Activated CD8-positive, alpha-beta memory T cell treated with anti-CD3 and anti-CD28 coated beads for 36 hours (primary cell): Measurements from ENCODE around the gene IGF2BP2. TPM values are rescaled to one million over a fixed set of nuclear protein-coding genes. Genes with fewer than 3 reads are reported as not detected.
"Not testable (repeated sequence)": the region's sequence is repeated elsewhere in the genome, so short reads cannot be mapped to it uniquely, and the experiment has no call there.

Experiments used
- CTCF ChIA-PET: fragments of 350-600 bp; sonication (Branson Sonifier 250); formaldehyde crosslinking; loops from one replicate; lab custom pipeline; 2021; ENCODE audit warnings: antibody characterized with exemption; lab: Charles Lee
- POLR2A ChIA-PET: fragments of 350-600 bp; sonication (Branson Sonifier 250); formaldehyde crosslinking; loops from one replicate; lab custom pipeline; 2021; ENCODE audit warnings: antibody characterized with exemption; lab: Charles Lee
- total RNA-seq, 2 experiments: library from RNA; stranded (reverse); gene quantifications; one replicate each; pipeline ENCODE4 v1.2.3, GENCODE V29; 2021

IGF2BP2 gene
- under 1 TPM; 0.32 to 0.65 TPM for total RNA-seq

DNA sequence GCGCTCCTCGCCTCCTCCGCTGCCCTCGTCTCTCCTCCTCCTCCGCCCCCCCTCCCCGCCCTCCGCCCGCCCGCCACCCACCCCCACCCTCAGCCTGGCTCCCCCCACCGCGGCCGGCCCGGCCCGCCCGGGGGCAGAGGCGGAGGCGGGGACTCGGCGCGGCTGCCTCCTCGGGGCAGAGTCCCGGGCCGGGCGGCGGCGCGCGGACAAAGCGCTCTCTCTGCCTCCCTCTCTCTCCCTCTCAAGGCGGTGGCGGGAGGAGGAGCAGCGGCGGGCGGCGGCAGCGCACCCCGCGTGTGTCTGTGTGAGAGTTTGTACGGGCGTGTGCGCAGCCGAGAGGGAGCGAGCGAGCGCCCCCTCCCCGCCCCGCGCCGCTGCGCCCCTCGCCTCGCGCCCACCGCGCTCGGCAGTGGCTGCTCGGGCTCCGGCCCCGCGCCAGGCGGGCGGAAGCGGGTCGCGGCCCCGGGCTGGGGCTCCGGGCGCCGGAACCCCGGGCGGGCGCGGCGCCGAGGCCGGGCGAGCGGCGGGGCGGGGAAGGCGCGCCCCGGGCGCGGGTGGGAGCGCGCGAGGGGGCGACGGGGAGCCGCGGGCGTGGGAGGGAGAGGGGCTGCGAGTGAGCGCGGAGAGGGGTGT lies at the start of gene IGF2BP2:
Gene IGF2BP2 (minus strand): TSS at position 37 of the 633 bp plus-strand sequence. CDS start 82 bp downstream, outside the sequence.
- CTCF ChIA-PET, result no interaction called here
- POLR2A ChIA-PET, result no interaction called here

GRCh38 chr3:185874119-185874518 lies 49.3 kb upstream of the IGF2BP2 start:
- ChIA-PET POLR2A (no interaction called here), CTCF (no interaction called here)

GRCh38 chr3:185867650-185868049 lies 42.8 kb upstream of the IGF2BP2 start:
- CTCF ChIA-PET, result interaction anchor here (0.7 kb wide), 1 partner anchor 80 kb away, joined by 3 read pairs; no protein-coding TSS in a partner anchor
- POLR2A ChIA-PET, result no interaction called here

GRCh38 chr3:185866995-185867394 lies 42.2 kb upstream of the IGF2BP2 start:
- POLR2A ChIA-PET, result no interaction called here
- CTCF ChIA-PET, result interaction anchor here (0.7 kb wide), 1 partner anchor 79 kb away, joined by 3 read pairs; no protein-coding TSS in a partner anchor

DNA sequence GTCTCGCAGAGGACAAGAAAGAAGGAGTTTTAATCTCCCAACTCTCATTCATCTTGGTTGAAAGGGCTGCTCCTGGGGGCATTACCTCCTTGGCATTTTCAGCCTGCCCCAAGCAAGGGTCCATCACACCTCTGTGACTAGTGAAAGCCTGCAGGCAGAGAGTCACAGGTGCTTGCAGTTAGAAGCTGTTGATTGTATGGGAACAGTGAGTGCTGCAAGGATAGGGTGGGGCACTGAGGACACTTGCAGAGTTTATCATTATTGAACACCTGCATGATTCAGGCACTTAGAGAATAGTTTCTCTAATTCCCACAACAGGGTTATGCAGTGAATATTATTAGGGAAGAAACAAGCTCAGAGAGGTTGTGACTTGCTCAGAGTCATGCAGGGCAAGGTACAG lies 41.7 kb upstream of the IGF2BP2 start:
- ChIA-PET POLR2A (no interaction called here), CTCF (no interaction called here)

DNA sequence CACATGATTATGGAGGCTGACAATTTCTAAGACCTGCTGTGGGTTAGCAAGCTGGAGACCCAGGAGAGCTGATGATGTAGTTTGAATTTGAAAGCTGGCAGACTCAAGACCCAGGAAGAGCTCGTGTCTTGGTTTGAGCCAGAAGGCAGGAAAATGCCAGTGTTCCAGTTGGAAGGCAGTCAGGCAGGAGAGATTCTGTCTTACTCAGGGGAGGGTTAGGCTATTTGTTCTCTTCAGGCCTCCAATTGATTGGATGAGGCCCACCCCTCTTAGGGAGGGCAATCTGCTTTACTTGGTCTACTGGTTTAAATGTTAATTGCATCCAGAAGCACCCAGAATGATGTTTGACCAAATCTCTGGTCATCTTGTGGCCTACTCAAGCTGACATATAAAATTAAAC lies 40.4 kb upstream of the IGF2BP2 start:
- POLR2A ChIA-PET, result no interaction called here
- CTCF ChIA-PET, result interaction anchor here (0.7 kb wide), 1 partner anchor 212 kb away, joined by 4 read pairs; no protein-coding TSS in a partner anchor

- ChIA-PET CTCF (no interaction called here), POLR2A (no interaction called here)
These were observed 39.9 kb upstream of the IGF2BP2 start for GRCh38 chr3:185864767-185865166.

DNA sequence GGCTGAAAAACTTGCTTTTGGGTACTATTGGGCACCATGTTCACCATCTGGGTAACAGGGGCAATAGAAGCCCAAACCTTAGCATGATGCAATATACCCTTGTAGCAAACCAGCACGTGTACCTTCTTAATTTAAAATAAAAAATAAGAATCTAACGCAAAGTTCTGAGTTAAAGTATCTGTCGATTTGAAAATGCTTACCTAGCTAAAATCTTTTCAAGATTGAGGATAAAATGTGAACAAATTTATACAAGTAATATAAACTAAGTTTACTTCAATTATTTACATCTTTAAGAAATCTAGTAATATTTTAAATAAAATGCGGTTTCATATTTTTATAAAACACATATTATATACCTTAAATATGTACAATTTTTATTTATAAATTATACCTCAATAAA lies 38.1 kb upstream of the IGF2BP2 start:
- ChIA-PET POLR2A (no interaction called here), CTCF (no interaction called here)

DNA sequence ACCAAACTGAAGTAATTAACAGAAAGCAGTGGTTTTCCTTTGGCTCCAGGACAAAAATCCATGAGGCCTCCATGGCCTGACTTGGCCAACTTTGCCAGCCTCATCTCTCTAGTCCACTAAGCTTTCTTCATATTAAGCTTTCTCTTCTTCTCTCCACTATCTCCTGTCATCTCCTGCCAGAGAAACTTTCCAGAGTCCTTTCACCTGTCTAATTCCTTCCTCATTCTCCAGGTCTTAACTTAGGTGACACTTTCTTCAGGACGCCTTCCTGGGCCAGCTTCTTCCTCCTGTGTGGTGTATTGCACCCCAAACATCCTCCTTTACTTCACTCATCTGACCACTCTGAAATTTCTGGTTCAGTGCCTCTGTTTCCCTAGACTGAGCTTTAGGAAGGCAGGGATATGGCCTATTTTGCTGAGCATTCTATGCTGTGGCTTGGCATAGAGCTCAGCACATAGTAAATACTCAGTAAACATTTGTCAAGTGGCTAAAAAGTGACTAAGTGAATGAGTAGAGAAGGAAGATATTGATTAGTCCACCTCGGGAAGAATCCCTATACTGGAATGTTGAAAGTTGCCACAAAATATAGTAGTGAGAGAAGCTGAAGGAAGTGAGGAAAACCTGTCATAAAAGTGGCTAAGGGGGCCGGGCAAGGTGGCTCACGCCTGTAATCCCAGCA lies 34.6 kb upstream of the IGF2BP2 start:
- ChIA-PET POLR2A (no interaction called here), CTCF (no interaction called here)

DNA sequence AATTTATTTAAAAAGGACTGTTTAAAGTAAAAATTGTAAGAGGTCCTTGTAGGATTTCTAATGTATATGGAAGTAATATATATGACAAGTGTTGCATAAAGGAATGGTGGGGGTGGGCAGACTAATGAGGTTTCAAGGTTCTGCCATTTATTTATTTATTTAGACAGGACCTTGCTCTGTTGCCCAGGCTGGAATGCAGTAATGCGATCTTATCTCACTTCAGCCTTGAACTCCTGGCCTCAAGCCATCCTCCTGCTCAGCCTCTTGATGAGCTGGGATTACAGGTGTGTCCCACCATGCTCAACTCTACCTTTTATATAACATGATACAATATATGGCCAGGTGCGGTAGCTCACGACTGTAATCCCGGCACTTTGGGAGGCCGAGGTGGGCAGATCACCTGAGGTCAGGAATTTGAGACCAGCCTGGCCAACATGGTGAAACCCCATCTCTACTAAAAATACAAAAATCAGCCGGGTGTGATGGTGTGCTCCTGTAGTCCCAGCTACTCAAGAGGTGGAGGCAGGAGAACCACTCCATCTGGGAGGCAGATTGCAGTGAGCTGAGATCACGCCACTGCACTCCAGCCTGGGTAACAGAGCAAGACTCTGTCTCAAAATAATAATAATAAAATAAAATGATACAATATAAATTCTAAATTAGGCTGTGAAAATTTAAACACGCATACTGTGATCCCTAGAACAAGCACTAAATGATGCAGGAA lies 33.8 kb upstream of the IGF2BP2 start:
- POLR2A ChIA-PET, result no interaction called here

DNA sequence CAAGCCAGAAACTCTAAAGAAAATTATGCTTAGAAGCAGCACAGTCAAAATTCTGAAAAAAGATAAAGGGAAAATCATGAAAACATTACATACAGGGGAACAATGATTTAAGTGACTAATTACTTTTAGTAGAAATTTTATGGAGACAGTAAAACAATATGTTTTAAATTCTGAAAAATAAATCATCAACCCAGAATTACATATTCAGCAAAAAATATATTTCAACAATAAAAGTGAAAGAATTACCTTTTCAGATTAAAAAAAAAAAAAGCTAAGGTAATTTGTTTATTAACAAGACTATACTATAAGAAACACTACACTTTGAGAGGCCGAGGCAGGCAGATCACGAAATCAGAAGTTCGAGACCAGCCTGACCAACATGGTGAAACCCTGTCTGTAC lies 32.4 kb upstream of the IGF2BP2 start:
- POLR2A ChIA-PET, result no interaction called here
- CTCF ChIA-PET, result no interaction called here

More for the DNA sequence above, 33.8 kb upstream of the IGF2BP2 start:
- CTCF ChIA-PET, result no interaction called here

DNA sequence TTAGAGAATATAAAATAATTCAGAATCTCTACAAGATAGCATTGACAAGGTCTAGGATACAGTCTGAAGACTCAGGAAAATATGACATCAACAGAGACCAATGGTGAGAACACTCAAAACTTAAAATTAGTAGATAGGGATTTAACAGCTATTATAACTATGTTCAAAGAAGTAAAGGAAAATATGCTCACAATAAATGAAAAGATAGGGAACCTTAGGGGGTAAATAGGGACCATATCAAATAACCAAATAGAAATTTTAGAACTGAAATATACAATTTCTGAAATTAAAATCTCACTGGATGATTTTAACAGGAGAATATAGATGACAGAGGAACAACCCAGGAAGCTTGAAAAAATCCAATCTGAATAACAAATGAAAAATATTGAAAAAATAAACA lies 31.8 kb upstream of the IGF2BP2 start:
- CTCF ChIA-PET, result interaction anchor here (0.7 kb wide), 1 partner anchor 1343 kb away, joined by 3 read pairs; no protein-coding TSS in a partner anchor
- POLR2A ChIA-PET, result no interaction called here

- CTCF ChIA-PET, POLR2A ChIA-PET: not testable (repeated sequence)
These were observed 28.9 kb upstream of the IGF2BP2 start for GRCh38 chr3:185853771-185854170.

- POLR2A ChIA-PET, result no interaction called here
- CTCF ChIA-PET, result no interaction called here
These were observed 27.8 kb upstream of the IGF2BP2 start for GRCh38 chr3:185852635-185853034.

DNA sequence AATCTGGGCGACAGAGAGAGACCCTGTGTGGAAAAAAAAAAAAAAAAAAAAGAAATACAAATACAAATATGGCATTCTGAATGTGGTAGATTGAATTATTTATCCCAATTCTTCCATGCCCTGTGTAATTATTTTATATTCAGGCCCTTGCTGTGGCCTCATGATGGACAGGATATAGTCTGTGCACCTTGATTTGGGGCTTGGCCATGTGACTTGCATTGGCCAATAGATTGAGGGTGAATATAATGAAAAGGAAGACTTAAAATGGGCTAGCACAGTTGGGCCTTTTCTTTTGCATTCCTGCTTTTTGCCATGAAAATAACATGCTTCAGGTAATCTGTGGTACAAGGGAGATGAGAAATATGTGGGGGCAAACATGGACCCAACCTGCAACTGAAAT lies 27.1 kb upstream of the IGF2BP2 start:
- ChIA-PET POLR2A (no interaction called here), CTCF (no interaction called here)

DNA sequence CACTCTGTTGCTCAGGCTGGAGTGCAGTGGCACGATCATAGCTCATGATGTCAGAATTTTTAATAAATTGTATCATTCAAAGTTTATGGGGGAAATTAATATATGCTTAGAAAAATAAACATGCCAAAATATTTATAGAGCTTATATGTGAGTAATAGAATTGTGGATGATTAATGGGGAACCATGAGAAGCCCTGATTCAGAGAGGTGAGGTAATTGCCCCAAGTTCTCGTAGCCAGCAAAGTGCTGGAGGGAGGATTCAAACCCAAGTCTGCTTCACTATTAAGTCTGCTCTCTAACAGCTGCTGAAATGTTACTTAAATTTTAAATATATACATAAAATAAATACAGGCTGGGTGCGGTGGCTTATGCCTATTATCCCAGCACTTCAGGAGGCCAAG lies 26.2 kb upstream of the IGF2BP2 start:
- ChIA-PET CTCF (no interaction called here), POLR2A (no interaction called here)

- CTCF ChIA-PET, result interaction anchor here (0.6 kb wide), 1 partner anchor 24 kb away, joined by 4 read pairs; no protein-coding TSS in a partner anchor
- POLR2A ChIA-PET, result no interaction called here
These were observed 22.7 kb upstream of the IGF2BP2 start for GRCh38 chr3:185847506-185847905.

GRCh38 chr3:185846037-185846436 lies 21.2 kb upstream of the IGF2BP2 start:
- ChIA-PET POLR2A (no interaction called here), CTCF (interaction anchor here (0.6 kb wide), 1 partner anchor 32 kb away, joined by 3 read pairs; no protein-coding TSS in a partner anchor)

- CTCF ChIA-PET, result no interaction called here
- POLR2A ChIA-PET, result no interaction called here
These were observed 19.2 kb upstream of the IGF2BP2 start for GRCh38 chr3:185844051-185844450.

DNA sequence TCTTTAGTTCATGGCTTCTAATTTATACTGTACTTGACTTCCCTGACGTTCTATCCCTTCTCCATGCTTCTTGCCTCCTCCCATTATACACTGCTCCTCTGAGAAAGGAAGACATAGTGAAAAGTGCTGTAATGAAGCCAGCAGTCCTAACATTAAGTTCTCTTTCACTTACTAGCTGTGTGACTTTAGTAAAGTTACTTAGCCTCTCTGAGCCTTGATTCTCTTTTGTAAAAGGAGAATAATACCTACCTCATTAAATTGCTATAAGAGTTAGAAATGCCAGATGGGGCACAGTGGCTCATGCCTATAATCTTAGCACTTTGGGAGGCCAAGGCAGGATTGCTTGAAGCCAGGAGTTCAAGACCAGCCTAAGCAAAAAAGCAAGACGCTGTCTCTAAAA lies 18.8 kb upstream of the IGF2BP2 start:
- POLR2A ChIA-PET, result no interaction called here
- CTCF ChIA-PET, result no interaction called here
